ENCODE data around the gene SCFD2. TPM values are rescaled to one million over a fixed set of nuclear protein-coding genes. Genes with fewer than 3 reads are reported as not detected.

SCFD2 gene
- total RNA-seq, 1 donor from 2014 or later: 18.6 TPM

- TF ChIP-seq CTCF (conservative IDR thresholded peaks at IDR 0.05): no peak
- no peaks in the 10 kb centered on the region for H3K9me3 Mint-ChIP-seq
- H3K4me3 Mint-ChIP-seq: no peak overlapping the region
- no peak for DNase-seq (ENCODE audit: low read depth, low spot score)
- H3K4me1 Mint-ChIP-seq: peaks cover 18% of the 10 kb centered on the region
- H3K27ac Mint-ChIP-seq (ENCODE audit: unreplicated experiment): no peak overlapping the region
- no peaks in the 10 kb centered on the region for H3K27me3 Mint-ChIP-seq (ENCODE audit: low read depth)
- no peaks in the 10 kb centered on the region for H3K36me3 Mint-ChIP-seq (ENCODE audit: low read depth)
Observed at GRCh38 chr4:52962721-52963120, 403.1 kb downstream of the SCFD2 start.

GRCh38 chr4:52961666-52962412 is 404.0 kb downstream of the SCFD2 start:
- Mint-ChIP-seq H3K27me3 (ENCODE audit: low read depth) (no peaks in the 10 kb centered on the region), H3K36me3 (ENCODE audit: low read depth) (no peaks in the 10 kb centered on the region), H3K9me3 (no peaks in the 10 kb centered on the region), H3K4me1 (peaks cover 27% of the 10 kb centered on the region), H3K4me3 (no peak overlapping the region), H3K27ac (ENCODE audit: unreplicated experiment) (no peak overlapping the region)
- no peak for TF ChIP-seq CTCF (conservative IDR thresholded peaks at IDR 0.05)
- DNase-seq (ENCODE audit: low read depth, low spot score): no peak

- H3K27ac Mint-ChIP-seq (ENCODE audit: unreplicated experiment): no peak overlapping the region
- TF ChIP-seq CTCF (conservative IDR thresholded peaks at IDR 0.05): no peak
Observed at GRCh38 chr4:52959541-52959940, 406.3 kb downstream of the SCFD2 start.

GRCh38 chr4:52957835-52958631 is 407.8 kb downstream of the SCFD2 start:
- Mint-ChIP-seq H3K36me3 (ENCODE audit: low read depth) (no peaks in the 10 kb centered on the region), H3K4me3 (no peak overlapping the region), H3K27me3 (ENCODE audit: low read depth) (no peaks in the 10 kb centered on the region), H3K27ac (ENCODE audit: unreplicated experiment) (peak overlapping the region; percentile 93), H3K9me3 (no peaks in the 10 kb centered on the region), H3K4me1 (peaks cover 54% of the 10 kb centered on the region)
- no peak for TF ChIP-seq CTCF (conservative IDR thresholded peaks at IDR 0.05)
- DNase-seq (ENCODE audit: low read depth, low spot score): no peak

More at GRCh38 chr4:52959541-52959940, 406.3 kb downstream of the SCFD2 start:
- Mint-ChIP-seq H3K36me3 (ENCODE audit: low read depth) (no peaks in the 10 kb centered on the region), H3K4me3 (no peak overlapping the region), H3K9me3 (no peaks in the 10 kb centered on the region), H3K4me1 (peaks cover 47% of the 10 kb centered on the region), H3K27me3 (ENCODE audit: low read depth) (no peaks in the 10 kb centered on the region)
- no peak for DNase-seq (ENCODE audit: low read depth, low spot score)

GRCh38 chr4:52957220-52957686 is 408.6 kb downstream of the SCFD2 start:
- Mint-ChIP-seq H3K4me3 (peak overlapping the region; percentile 62), H3K36me3 (ENCODE audit: low read depth) (no peaks in the 10 kb centered on the region), H3K9me3 (no peaks in the 10 kb centered on the region), H3K27ac (ENCODE audit: unreplicated experiment) (peak overlapping the region; percentile 93), H3K4me1 (peaks cover 54% of the 10 kb centered on the region), H3K27me3 (ENCODE audit: low read depth) (no peaks in the 10 kb centered on the region)
- no peak for DNase-seq (ENCODE audit: low read depth, low spot score)
- no peak for TF ChIP-seq CTCF (conservative IDR thresholded peaks at IDR 0.05)
